Muscle of leg (tissue), 11 donors: ENCODE data around the gene SLC11A1. TPM values are rescaled to one million over a fixed set of nuclear protein-coding genes. Genes with fewer than 3 reads are reported as not detected.

Experiments
- DNase-seq: peaks from one replicate; pipeline ENCODE4 v3.0.0; 2013
- H3K27ac ChIP-seq: one replicate; pipeline ENCODE4 v1.5.1; 2013; ENCODE audit warnings: mild to moderate bottlenecking, low read length, control low read depth
- H3K27me3 ChIP-seq: one replicate; pipeline ENCODE4 v1.6.1; 2013; ENCODE audit warnings: low read length; ENCODE audit not compliant: control insufficient read depth, insufficient read depth
- H3K36me3 ChIP-seq: one replicate; pipeline ENCODE4 v1.6.1; 2013; ENCODE audit warnings: low read length; ENCODE audit not compliant: control insufficient read depth, insufficient read depth
- H3K4me1 ChIP-seq: one replicate; pipeline ENCODE4 v1.6.1; 2013; ENCODE audit warnings: low read length; ENCODE audit not compliant: control insufficient read depth, insufficient read depth
- H3K4me3 ChIP-seq: one replicate; pipeline ENCODE4 v1.5.1; 2013; ENCODE audit warnings: low read length, control low read depth
- H3K9me3 ChIP-seq: replicated peaks from 2 replicates; pipeline ENCODE4 v1.6.1; 2013; ENCODE audit warnings: low read depth, low read length; ENCODE audit not compliant: control insufficient read depth
- WGBS: methylation state at CpG from one replicate; pipeline ENCODE4 v1.1.5; 2013; ENCODE audit warnings: missing lambda C conversion rate; ENCODE audit not compliant: insufficient coverage; 5-methylcytosine and 5-hydroxymethylcytosine counted together
- polyA plus RNA-seq, 8 donors: library from polyadenylated mRNA; unstranded; fragments of 120-200 nt; gene quantifications; one replicate each; pipeline versions ENCODE4 v1.2.1 to v1.2.3, GENCODE V29; 2013; ENCODE audit warnings: inconsistent platforms in 1 of 8, low replicate concordance in 1 of 8; ENCODE audit not compliant: insufficient read length in 8 of 8, insufficient read depth in 1 of 8
- total RNA-seq: library from RNA; stranded (reverse); fragments of 120-200 nt; gene quantifications from one replicate; pipeline ENCODE4 v1.2.4, GENCODE V29; 2013

SLC11A1 gene
- total and polyA plus RNA-seq, 9 donors: 0.16 to 2.0 (median 0.61) TPM

GRCh38 chr2:218404351-218405085, 22.4 kb downstream of the SLC11A1 start:
- peak overlapping the region; percentile 93 for H3K27ac ChIP-seq
- peaks cover 50% of the 10 kb centered on the region for H3K4me1 ChIP-seq
- peaks cover 44% of the 10 kb centered on the region for H3K36me3 ChIP-seq
- H3K27me3 ChIP-seq: no peaks in the 10 kb centered on the region
- no peaks in the 10 kb centered on the region for H3K9me3 ChIP-seq
- no peak overlapping the region for H3K4me3 ChIP-seq
- DNase-seq: peak; percentile 60
- WGBS: 14% methylated on average over 4 of the region's 16 CpGs

DNA sequence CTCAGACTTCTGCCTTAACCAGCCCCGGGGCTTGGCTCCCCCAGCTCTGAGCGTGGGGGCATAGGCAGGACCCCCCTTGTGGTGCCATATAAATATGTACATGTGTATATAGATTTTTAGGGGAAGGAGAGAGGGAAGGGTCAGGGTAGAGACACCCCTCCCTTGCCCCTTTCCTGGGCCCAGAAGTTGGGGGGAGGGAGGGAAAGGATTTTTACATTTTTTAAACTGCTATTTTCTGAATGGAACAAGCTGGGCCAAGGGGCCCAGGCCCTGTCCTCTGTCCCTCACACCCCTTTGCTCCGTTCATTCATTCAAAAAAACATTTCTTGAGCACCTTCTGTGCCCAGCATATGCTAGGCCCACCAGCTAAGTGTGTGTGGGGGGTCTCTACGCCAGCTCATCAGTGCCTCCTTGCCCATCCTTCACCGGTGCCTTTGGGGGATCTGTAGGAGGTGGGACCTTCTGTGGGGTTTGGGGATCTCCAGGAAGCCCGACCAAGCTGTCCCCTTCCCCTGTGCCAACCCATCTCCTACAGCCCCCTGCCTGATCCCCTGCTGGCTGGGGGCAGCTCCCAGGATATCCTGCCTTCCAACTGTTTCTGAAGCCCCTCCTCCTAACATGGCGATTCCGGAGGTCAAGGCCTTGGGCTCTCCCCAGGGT, 23.1 kb downstream of the SLC11A1 start:
- WGBS: no CpG with 5 or more reads among the region's 8 CpGs
- peaks cover 50% of the 10 kb centered on the region for H3K4me1 ChIP-seq
- H3K36me3 ChIP-seq: peaks cover 44% of the 10 kb centered on the region
- no peaks in the 10 kb centered on the region for H3K9me3 ChIP-seq
- H3K27ac ChIP-seq: peak overlapping the region; percentile 93
- H3K4me3 ChIP-seq: no peak overlapping the region
- peak; percentile 42 for DNase-seq
- no peaks in the 10 kb centered on the region for H3K27me3 ChIP-seq

DNA sequence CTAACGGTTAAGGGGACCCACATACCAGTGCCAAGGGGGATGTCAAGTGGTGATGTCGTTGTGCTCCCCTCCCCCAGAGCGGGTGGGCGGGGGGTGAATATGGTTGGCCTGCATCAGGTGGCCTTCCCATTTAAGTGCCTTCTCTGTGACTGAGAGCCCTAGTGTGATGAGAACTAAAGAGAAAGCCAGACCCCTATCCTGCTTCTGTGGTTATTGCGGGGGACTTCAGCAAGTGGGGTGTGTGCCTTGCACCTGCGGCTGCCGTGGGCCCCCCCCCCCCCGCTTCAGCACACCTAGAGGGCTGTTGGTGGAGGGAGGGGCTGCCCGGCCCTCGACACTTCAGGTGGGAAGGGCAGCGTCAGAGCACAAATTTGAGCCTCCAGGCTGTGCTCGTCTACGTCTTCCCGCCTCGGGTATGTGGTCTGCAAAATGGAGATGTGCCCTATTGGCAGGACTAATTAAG, 23.7 kb downstream of the SLC11A1 start:
- Histone ChIP-seq H3K4me1 (peaks cover 50% of the 10 kb centered on the region), H3K9me3 (no peaks in the 10 kb centered on the region), H3K4me3 (peak overlapping the region; percentile 42), H3K27ac (peak overlapping the region; percentile 93), H3K27me3 (no peaks in the 10 kb centered on the region), H3K36me3 (peaks cover 44% of the 10 kb centered on the region)
- 1% methylated on average over 10 of the region's 15 CpGs for WGBS
- peak; percentile 68 for DNase-seq

- Histone ChIP-seq H3K27me3 (no peaks in the 10 kb centered on the region), H3K36me3 (peaks cover 41% of the 10 kb centered on the region), H3K27ac (peak overlapping the region; percentile 96), H3K4me3 (peak overlapping the region; percentile 43), H3K4me1 (peaks cover 45% of the 10 kb centered on the region), H3K9me3 (no peaks in the 10 kb centered on the region)
- DNase-seq: peak; percentile 98
- 0% methylated on average over 47 of the region's 56 CpGs for WGBS
These were observed 24.3 kb downstream of the SLC11A1 start for GRCh38 chr2:218406209-218406948.

DNA sequence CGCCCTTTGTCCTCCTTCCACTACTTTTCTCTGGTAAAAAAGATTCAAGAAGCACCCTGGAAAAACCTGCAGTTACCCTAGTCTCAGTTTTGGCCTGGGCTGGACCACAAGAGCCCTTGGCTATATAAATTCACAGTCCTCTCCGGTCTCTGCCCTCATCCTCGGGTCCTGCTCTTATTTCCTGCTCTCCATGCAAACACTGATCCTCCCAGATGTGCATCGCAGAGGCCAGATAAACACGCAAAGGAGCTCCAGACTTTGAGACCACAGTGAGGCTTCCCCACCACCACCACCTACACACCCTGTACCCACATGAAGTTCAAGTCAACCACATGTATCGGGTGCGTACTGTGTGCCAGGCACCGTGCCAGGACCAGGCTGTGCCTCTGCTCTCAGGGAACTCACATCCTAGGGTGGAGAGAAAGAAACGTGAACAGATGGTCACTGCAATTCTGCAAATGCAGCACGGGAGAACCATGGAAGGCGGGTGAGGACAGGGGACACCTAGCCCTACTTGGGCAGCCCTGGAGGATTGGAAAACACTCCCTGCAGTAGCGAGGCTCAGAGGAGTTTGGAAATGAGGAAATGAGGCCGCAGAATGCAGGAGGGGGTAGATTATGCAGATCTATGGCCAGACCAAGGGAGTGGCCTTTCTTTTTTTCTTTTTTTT, 25.0 kb downstream of the SLC11A1 start:
- DNase-seq: peak; percentile 79
- WGBS: 2% methylated on average over 8 of the region's 13 CpGs

GRCh38 chr2:218407717-218408116, 25.6 kb downstream of the SLC11A1 start:
- Histone ChIP-seq H3K9me3 (no peaks in the 10 kb centered on the region), H3K4me3 (no peak overlapping the region), H3K27ac (no peak overlapping the region), H3K27me3 (no peaks in the 10 kb centered on the region), H3K4me1 (peaks cover 33% of the 10 kb centered on the region), H3K36me3 (peaks cover 28% of the 10 kb centered on the region)
- whole genome bisulfite sequencing: 80% methylated on average over 5 of the region's 8 CpGs
- DNase-seq: peak; percentile 39

More for the DNA sequence above, 25.0 kb downstream of the SLC11A1 start:
- H3K4me1 ChIP-seq: peaks cover 37% of the 10 kb centered on the region
- H3K9me3 ChIP-seq: no peaks in the 10 kb centered on the region
- H3K4me3 ChIP-seq: peak overlapping the region; percentile 43
- H3K27me3 ChIP-seq: no peaks in the 10 kb centered on the region
- peaks cover 34% of the 10 kb centered on the region for H3K36me3 ChIP-seq
- peak overlapping the region; percentile 96 for H3K27ac ChIP-seq

DNA sequence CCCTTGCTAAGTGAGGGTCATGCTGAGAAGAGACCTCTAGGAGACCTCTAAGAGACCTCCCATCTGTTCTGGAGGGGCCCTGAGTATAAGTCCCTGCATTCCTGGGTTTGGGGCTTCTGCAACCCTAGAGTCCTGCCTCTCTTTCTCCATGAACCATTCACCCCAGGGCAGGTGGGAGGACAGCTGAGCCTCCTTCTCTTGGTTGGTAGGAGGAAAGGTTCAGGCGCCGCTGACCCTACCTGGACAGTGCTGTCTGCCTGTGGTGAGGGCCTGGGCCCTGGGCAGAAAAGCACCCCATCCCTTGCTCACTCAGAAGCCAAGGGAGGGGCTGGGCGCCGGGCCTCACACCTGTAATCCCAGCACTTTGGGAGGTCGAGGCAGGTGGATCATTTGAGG, 36.2 kb downstream of the SLC11A1 start:
- Histone ChIP-seq H3K36me3 (no peaks in the 10 kb centered on the region), H3K9me3 (no peaks in the 10 kb centered on the region), H3K27me3 (peaks cover 4% of the 10 kb centered on the region), H3K4me3 (no peak overlapping the region), H3K27ac (no peak overlapping the region), H3K4me1 (no peaks in the 10 kb centered on the region)
- WGBS: no CpG with 5 or more reads among the region's 5 CpGs
- DNase-seq: no peak

GRCh38 chr2:218418717-218419458, 36.8 kb downstream of the SLC11A1 start, which contains the start of gene VIL1:
Gene VIL1, plus strand, starts transcription at chr2:218419123. Its CDS starts 4,656 bp downstream, at chr2:218423779.
- no peak for DNase-seq
- no peaks in the 10 kb centered on the region for H3K36me3 ChIP-seq
- 63% methylated on average over 9 of the region's 9 CpGs for WGBS
- no peaks in the 10 kb centered on the region for H3K4me1 ChIP-seq
- no peak within 1 kb of the TSS for H3K4me3 ChIP-seq
- H3K27ac ChIP-seq: no peak within 1 kb of the TSS
- H3K27me3 ChIP-seq: peaks cover 4% of the 10 kb centered on the region
- no peaks in the 10 kb centered on the region for H3K9me3 ChIP-seq

DNA sequence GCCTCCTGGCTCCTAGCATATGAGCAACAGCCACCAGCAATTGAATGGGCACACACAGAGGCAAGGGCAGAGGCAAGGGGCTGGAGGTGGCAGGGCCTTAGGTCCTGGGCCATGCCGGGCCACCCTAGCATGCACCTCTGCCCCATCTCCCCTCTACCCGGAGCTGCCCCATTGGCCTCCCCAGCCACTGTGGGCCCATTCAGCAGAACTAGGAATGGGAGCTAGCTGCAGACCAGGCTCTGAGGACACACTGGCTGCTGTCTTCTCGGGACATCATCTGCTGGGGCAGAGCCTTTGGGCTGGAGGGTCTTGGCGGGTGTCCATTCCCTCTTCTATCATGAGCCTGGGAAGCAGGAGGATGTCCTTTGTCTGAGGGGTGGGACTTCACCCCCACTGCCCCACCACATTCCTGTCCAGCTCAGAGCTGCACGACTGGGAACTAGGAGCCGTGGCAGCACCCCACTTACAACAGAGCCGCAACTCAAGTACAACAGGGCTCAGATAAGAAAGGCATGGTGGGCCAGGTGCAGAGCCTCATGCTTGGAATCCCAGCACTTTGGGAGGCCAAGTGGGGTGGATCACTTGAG, 37.6 kb downstream of the SLC11A1 start:
- Histone ChIP-seq H3K27ac (no peak overlapping the region), H3K27me3 (peaks cover 4% of the 10 kb centered on the region), H3K4me1 (no peaks in the 10 kb centered on the region), H3K4me3 (no peak overlapping the region), H3K9me3 (no peaks in the 10 kb centered on the region), H3K36me3 (no peaks in the 10 kb centered on the region)
- DNase-seq: no peak
- 70% methylated on average over 4 of the region's 7 CpGs for WGBS
